WTC11 (cell line): ENCODE data around the gene SRRT. TPM values are rescaled to one million over a fixed set of nuclear protein-coding genes. Genes with fewer than 3 reads are reported as not detected.

Experiments used
- ATAC-seq: fragments of 200-7000 bp; cut with Tn5 transposase; 2 replicates; pipeline ENCODE4 v1.10.0; 2021; ENCODE audit warnings: mild to moderate bottlenecking, moderate library complexity
- CTCF ChIA-PET: fragments of 300-600 bp; sonication (Branson Sonifier 250); formaldehyde crosslinking; loops from one replicate; lab custom pipeline; 2021; ENCODE audit warnings: antibody characterized with exemption; lab: Charles Lee
- POLR2A ChIA-PET: fragments of 350-600 bp; sonication (Branson Sonifier 250); formaldehyde crosslinking; loops from one replicate; lab custom pipeline; 2021; ENCODE audit warnings: antibody characterized with exemption; lab: Charles Lee
- DNase-seq: peaks from one replicate; pipeline ENCODE4 v3.0.0; 2021; ENCODE audit warnings: low spot score
- H3K27ac Mint-ChIP-seq: 2 replicates; pipeline ENCODE4 v1.8.0; 2021; ENCODE audit warnings: mixed read lengths
- H3K27me3 Mint-ChIP-seq: 2 replicates; pipeline ENCODE4 v1.8.0; 2021; ENCODE audit warnings: low read depth, mild to moderate bottlenecking, moderate library complexity, mixed read lengths
- H3K36me3 Mint-ChIP-seq: 2 replicates; pipeline ENCODE4 v1.8.0; 2021; ENCODE audit warnings: mixed read lengths
- H3K4me1 Mint-ChIP-seq: 2 replicates; pipeline ENCODE4 v1.8.0; 2022; ENCODE audit warnings: mixed read lengths
- H3K4me3 Mint-ChIP-seq: 2 replicates; pipeline ENCODE4 v1.8.0; 2021; ENCODE audit warnings: mild to moderate bottlenecking, moderate library complexity, mixed read lengths
- H3K9me3 Mint-ChIP-seq: 2 replicates; pipeline ENCODE4 v1.8.0; 2021; ENCODE audit warnings: mixed read lengths
- CBFB ChIP-seq: sonication (generic); formaldehyde crosslinking; IDR thresholded peaks from 2 replicates; pipeline ENCODE4 v1.8.1; 2022; ENCODE audit warnings: mild to moderate bottlenecking, low read depth, missing genetic modification reagents
- GRHL2 ChIP-seq: fragments of 250-450 bp; sonication (Bioruptor Pico); IDR thresholded peaks from 2 replicates; pipeline ENCODE4 v1.8.0; 2022; ENCODE audit warnings: mild to moderate bottlenecking, moderate library complexity; ENCODE audit not compliant: insufficient replicate concordance, severe bottlenecking
- JAZF1 ChIP-seq: fragments of 250-450 bp; sonication (Bioruptor Pico); IDR thresholded peaks from 2 replicates; pipeline ENCODE4 v1.9.0; 2021; ENCODE audit warnings: moderate library complexity, mild to moderate bottlenecking, inconsistent platforms
- NFYB ChIP-seq: sonication (generic); formaldehyde crosslinking; conservative IDR thresholded peaks from 2 replicates; pipeline ENCODE4 v1.8.0; 2022; ENCODE audit warnings: low read depth, missing genetic modification reagents
- NR1H2 ChIP-seq: sonication (generic); formaldehyde crosslinking; IDR thresholded peaks from 2 replicates; pipeline ENCODE4 v1.9.0; 2021; ENCODE audit warnings: mild to moderate bottlenecking, moderate library complexity, missing genetic modification reagents
- TEAD1 ChIP-seq: sonication (generic); formaldehyde crosslinking; IDR thresholded peaks from 2 replicates; pipeline ENCODE4 v1.8.0; 2022; ENCODE audit warnings: mild to moderate bottlenecking, missing genetic modification reagents
- ZNF317 ChIP-seq: sonication (generic); formaldehyde crosslinking; IDR thresholded peaks from 2 replicates; pipeline ENCODE4 v1.8.1; 2023; ENCODE audit warnings: low read depth, mild to moderate bottlenecking, moderate library complexity, missing genetic modification reagents, borderline replicate concordance
- ZNF416 ChIP-seq: fragments of 250-450 bp; sonication (Bioruptor Pico); IDR thresholded peaks from 2 replicates; pipeline ENCODE4 v1.9.0; 2021; ENCODE audit warnings: mild to moderate bottlenecking, inconsistent platforms
- total RNA-seq: library from RNA; stranded (reverse); gene quantifications from 3 replicates; pipeline ENCODE4 v1.2.3, GENCODE V29; 2021
- TF ChIP-seq, protein P1 (sequence below): fragments of 250-450 bp; sonication (Bioruptor Pico); IDR thresholded peaks from 2 replicates; pipeline ENCODE4 v2.1.2; 2022; ENCODE audit warnings: mild to moderate bottlenecking, moderate library complexity
- TF ChIP-seq, protein P2 (sequence below): fragments of 200-600 bp; IDR thresholded peaks from 2 replicates; pipeline ENCODE4 v1.8.0; 2022; ENCODE audit warnings: antibody characterized with exemption
- TF ChIP-seq, protein P3 (sequence below): sonication (generic); formaldehyde crosslinking; IDR thresholded peaks from 2 replicates; pipeline ENCODE4 v1.8.1; 2022; ENCODE audit warnings: low read depth, missing genetic modification reagents, borderline replicate concordance
- TF ChIP-seq, protein P4 (sequence below): sonication (generic); formaldehyde crosslinking; IDR thresholded peaks from 2 replicates; pipeline ENCODE4 v1.8.1; 2023; ENCODE audit warnings: mild to moderate bottlenecking, missing genetic modification reagents, borderline replicate concordance
- TF ChIP-seq, protein P5 (sequence below): sonication (generic); formaldehyde crosslinking; IDR thresholded peaks from 2 replicates; pipeline ENCODE4 v1.8.0; 2022; ENCODE audit warnings: mild to moderate bottlenecking, missing genetic modification reagents
- TF ChIP-seq, protein P6 (sequence below): fragments of 250-450 bp; sonication (Bioruptor Pico); IDR thresholded peaks from 2 replicates; pipeline ENCODE4 v1.9.0; 2021; ENCODE audit warnings: mild to moderate bottlenecking

Gene SRRT
- total RNA-seq, 1 experiment from 2014 or later, result 238 TPM

DNA sequence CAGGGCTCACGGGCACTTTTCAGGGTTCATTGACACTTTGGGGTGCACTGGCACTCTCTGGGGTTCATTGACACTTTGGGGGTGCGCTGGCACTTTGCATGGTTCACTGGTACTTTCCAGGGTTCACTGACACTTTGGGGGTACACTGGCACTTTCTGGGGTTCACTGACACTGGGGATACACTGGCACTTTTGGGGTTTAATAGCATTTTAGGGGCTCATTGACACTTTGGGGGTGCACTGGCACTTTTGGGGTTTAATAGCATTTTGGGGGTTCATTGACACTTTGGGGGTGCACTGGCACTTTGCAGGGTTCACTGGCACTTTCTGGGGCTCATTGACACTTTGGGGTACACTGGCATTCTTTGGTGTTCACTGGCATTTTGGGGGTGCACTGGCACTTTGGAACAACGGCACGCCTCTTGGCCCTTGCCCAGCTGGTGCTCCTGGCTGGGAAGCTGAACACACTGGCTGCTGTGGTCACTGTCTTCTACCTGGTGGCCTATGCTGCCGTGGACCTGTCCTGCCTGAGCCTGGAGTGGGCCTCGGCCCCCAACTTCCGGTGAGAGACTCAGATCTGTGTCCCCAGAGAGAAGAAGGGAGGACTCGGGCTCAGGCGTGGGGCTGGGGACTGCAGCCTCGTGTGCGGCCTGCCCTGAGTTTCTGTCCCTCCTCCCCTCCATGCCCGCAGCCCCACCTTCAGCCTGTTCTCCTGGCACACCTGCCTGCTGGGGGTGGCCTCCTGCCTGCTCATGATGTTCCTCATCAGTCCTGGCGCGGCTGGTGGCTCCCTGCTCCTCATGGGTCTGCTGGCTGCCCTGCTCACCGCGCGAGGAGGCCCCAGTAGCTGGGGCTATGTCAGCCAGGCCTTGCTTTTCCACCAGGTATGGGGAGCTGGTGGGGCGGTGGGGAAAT is 13.9 kb upstream of the SRRT start:
- ATAC-seq, result no peak
- TF ChIP-seq, protein P1, sequence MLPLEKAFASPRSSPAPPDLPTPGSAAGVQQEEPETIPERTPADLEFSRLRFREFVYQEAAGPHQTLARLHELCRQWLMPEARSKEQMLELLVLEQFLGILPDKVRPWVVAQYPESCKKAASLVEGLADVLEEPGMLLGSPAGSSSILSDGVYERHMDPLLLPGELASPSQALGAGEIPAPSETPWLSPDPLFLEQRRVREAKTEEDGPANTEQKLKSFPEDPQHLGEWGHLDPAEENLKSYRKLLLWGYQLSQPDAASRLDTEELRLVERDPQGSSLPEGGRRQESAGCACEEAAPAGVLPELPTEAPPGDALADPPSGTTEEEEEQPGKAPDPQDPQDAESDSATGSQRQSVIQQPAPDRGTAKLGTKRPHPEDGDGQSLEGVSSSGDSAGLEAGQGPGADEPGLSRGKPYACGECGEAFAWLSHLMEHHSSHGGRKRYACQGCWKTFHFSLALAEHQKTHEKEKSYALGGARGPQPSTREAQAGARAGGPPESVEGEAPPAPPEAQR, result no peak
- TF ChIP-seq JAZF1 (CRISPR knock-in tag), result no peak
- no peak for TF ChIP-seq TEAD1 (CRISPR knock-in tag)
- TF ChIP-seq NR1H2 (CRISPR knock-in tag), result no peak
- TF ChIP-seq, protein P2, sequence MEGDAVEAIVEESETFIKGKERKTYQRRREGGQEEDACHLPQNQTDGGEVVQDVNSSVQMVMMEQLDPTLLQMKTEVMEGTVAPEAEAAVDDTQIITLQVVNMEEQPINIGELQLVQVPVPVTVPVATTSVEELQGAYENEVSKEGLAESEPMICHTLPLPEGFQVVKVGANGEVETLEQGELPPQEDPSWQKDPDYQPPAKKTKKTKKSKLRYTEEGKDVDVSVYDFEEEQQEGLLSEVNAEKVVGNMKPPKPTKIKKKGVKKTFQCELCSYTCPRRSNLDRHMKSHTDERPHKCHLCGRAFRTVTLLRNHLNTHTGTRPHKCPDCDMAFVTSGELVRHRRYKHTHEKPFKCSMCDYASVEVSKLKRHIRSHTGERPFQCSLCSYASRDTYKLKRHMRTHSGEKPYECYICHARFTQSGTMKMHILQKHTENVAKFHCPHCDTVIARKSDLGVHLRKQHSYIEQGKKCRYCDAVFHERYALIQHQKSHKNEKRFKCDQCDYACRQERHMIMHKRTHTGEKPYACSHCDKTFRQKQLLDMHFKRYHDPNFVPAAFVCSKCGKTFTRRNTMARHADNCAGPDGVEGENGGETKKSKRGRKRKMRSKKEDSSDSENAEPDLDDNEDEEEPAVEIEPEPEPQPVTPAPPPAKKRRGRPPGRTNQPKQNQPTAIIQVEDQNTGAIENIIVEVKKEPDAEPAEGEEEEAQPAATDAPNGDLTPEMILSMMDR, result no peak
- TF ChIP-seq, protein P3, sequence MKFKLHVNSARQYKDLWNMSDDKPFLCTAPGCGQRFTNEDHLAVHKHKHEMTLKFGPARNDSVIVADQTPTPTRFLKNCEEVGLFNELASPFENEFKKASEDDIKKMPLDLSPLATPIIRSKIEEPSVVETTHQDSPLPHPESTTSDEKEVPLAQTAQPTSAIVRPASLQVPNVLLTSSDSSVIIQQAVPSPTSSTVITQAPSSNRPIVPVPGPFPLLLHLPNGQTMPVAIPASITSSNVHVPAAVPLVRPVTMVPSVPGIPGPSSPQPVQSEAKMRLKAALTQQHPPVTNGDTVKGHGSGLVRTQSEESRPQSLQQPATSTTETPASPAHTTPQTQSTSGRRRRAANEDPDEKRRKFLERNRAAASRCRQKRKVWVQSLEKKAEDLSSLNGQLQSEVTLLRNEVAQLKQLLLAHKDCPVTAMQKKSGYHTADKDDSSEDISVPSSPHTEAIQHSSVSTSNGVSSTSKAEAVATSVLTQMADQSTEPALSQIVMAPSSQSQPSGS (CRISPR knock-in tag), result no peak
- TF ChIP-seq GRHL2 (CRISPR knock-in tag), result no peak
- no peak for DNase-seq
- POLR2A ChIA-PET, result no interaction called here
- no peaks in the 10 kb centered on the region for H3K4me1 Mint-ChIP-seq
- peaks cover 20% of the 10 kb centered on the region; the same call in 1 of the 2 replicates for H3K36me3 Mint-ChIP-seq
- CTCF ChIA-PET, result interaction anchor here (0.8 to 1.2 kb wide), 2 partner anchors 29 to 155 kb away, joined by 3 read pairs; partner anchors contain the start of genes POP7 and UFSP1
- H3K27me3 Mint-ChIP-seq, result no peaks in the 10 kb centered on the region
- no peaks in the 10 kb centered on the region for H3K9me3 Mint-ChIP-seq
- H3K27ac Mint-ChIP-seq, result no peak overlapping the region
- H3K4me3 Mint-ChIP-seq, result no peak overlapping the region

DNA sequence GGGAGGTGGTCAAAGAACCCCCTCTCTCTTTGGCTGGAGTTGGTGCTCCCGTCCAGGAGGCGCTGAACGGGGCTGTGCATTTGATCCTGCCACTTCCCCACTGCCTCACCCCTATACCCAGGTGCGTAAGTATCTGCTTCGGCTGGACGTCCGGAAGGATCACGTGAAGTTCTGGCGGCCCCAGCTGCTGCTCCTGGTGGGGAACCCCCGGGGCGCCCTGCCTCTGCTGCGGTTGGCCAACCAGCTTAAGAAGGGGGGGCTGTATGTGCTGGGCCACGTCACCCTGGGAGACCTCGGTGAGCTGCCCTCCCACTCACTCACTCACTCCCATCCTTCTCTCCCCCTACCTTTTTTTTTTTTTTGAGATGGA is 13.3 kb upstream of the SRRT start:
- Mint-ChIP-seq H3K27me3 (no peaks in the 10 kb centered on the region), H3K36me3 (peaks cover 20% of the 10 kb centered on the region; the same call in 1 of the 2 replicates), H3K4me1 (peaks cover under 1% of the 10 kb centered on the region; the same call in 1 of the 2 replicates), H3K27ac (no peak overlapping the region), H3K4me3 (no peak overlapping the region), H3K9me3 (no peaks in the 10 kb centered on the region)
- ATAC-seq (no peak), DNase-seq (no peak)
- no peak for TF ChIP-seq CBFB (CRISPR knock-in tag)
- no peak for TF ChIP-seq ZNF317 (CRISPR knock-in tag)
- TF ChIP-seq, protein P4, sequence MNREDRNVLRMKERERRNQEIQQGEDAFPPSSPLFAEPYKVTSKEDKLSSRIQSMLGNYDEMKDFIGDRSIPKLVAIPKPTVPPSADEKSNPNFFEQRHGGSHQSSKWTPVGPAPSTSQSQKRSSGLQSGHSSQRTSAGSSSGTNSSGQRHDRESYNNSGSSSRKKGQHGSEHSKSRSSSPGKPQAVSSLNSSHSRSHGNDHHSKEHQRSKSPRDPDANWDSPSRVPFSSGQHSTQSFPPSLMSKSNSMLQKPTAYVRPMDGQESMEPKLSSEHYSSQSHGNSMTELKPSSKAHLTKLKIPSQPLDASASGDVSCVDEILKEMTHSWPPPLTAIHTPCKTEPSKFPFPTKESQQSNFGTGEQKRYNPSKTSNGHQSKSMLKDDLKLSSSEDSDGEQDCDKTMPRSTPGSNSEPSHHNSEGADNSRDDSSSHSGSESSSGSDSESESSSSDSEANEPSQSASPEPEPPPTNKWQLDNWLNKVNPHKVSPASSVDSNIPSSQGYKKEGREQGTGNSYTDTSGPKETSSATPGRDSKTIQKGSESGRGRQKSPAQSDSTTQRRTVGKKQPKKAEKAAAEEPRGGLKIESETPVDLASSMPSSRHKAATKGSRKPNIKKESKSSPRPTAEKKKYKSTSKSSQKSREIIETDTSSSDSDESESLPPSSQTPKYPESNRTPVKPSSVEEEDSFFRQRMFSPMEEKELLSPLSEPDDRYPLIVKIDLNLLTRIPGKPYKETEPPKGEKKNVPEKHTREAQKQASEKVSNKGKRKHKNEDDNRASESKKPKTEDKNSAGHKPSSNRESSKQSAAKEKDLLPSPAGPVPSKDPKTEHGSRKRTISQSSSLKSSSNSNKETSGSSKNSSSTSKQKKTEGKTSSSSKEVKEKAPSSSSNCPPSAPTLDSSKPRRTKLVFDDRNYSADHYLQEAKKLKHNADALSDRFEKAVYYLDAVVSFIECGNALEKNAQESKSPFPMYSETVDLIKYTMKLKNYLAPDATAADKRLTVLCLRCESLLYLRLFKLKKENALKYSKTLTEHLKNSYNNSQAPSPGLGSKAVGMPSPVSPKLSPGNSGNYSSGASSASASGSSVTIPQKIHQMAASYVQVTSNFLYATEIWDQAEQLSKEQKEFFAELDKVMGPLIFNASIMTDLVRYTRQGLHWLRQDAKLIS (CRISPR knock-in tag), result no peak
- TF ChIP-seq ZNF416 (CRISPR knock-in tag), result no peak
- TF ChIP-seq, protein P5, sequence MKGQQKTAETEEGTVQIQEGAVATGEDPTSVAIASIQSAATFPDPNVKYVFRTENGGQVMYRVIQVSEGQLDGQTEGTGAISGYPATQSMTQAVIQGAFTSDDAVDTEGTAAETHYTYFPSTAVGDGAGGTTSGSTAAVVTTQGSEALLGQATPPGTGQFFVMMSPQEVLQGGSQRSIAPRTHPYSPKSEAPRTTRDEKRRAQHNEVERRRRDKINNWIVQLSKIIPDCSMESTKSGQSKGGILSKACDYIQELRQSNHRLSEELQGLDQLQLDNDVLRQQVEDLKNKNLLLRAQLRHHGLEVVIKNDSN (CRISPR knock-in tag), result no peak
- TF ChIP-seq NFYB (CRISPR knock-in tag), result no peak
- TF ChIP-seq, protein P6, sequence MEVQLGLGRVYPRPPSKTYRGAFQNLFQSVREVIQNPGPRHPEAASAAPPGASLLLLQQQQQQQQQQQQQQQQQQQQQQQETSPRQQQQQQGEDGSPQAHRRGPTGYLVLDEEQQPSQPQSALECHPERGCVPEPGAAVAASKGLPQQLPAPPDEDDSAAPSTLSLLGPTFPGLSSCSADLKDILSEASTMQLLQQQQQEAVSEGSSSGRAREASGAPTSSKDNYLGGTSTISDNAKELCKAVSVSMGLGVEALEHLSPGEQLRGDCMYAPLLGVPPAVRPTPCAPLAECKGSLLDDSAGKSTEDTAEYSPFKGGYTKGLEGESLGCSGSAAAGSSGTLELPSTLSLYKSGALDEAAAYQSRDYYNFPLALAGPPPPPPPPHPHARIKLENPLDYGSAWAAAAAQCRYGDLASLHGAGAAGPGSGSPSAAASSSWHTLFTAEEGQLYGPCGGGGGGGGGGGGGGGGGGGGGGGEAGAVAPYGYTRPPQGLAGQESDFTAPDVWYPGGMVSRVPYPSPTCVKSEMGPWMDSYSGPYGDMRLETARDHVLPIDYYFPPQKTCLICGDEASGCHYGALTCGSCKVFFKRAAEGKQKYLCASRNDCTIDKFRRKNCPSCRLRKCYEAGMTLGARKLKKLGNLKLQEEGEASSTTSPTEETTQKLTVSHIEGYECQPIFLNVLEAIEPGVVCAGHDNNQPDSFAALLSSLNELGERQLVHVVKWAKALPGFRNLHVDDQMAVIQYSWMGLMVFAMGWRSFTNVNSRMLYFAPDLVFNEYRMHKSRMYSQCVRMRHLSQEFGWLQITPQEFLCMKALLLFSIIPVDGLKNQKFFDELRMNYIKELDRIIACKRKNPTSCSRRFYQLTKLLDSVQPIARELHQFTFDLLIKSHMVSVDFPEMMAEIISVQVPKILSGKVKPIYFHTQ (CRISPR knock-in tag), result no peak
- CTCF ChIA-PET, result interaction anchor here (0.8 to 1.2 kb wide), 2 partner anchors 28 to 156 kb away, joined by 3 read pairs; partner anchors contain the start of genes POP7 and UFSP1
- POLR2A ChIA-PET, result interaction anchor here (0.8 kb wide), 1 partner anchor 14 kb away, joined by 3 read pairs; the partner anchor contains the start of gene SRRT
